CD4-positive, alpha-beta T cell (primary cell): ENCODE measurements around the gene EFR3B. TPM values are rescaled to one million over a fixed set of nuclear protein-coding genes. Genes with fewer than 3 reads are reported as not detected.

Source experiments
- ATAC-seq: fragments of 200-7000 bp; cut with Tn5 transposase; one replicate; pipeline ENCODE4 v1.10.0; 2022; ENCODE audit warnings: mild to moderate bottlenecking; ENCODE audit not compliant: poor library complexity
- CTCF ChIA-PET: fragments of 350-600 bp; sonication (Branson Sonifier 250); formaldehyde crosslinking; loops from one replicate; lab custom pipeline; 2021; ENCODE audit warnings: antibody characterized with exemption, inconsistent platforms; lab: Charles Lee
- POLR2A ChIA-PET: fragments of 350-600 bp; sonication (Branson Sonifier 250); formaldehyde crosslinking; loops from one replicate; lab custom pipeline; 2021; ENCODE audit warnings: antibody characterized with exemption, inconsistent platforms; lab: Charles Lee
- DNase-seq, 14 experiments: peaks; one replicate each; pipeline ENCODE4 v3.0.0-alpha.2; 2013 to 2020; ENCODE audit warnings: mixed read lengths in 2 of 14
- H3K27ac ChIP-seq, 2 donors: one replicate each; pipeline versions ENCODE4 v1.5.1 to v1.7.0; 2013; ENCODE audit warnings: low read length in 2 of 2, low read depth in 1 of 2, mild to moderate bottlenecking in 1 of 2
- H3K27me3 ChIP-seq, 2 experiments: 1 replicate in 1 of 2; 2 replicates in 1 of 2; pipeline versions ENCODE4 v1.6.1 to v1.7.0; 2013; ENCODE audit warnings: low read length in 2 of 2, control low read depth in 1 of 2, mild to moderate bottlenecking in 1 of 2, moderate library complexity in 1 of 2; ENCODE audit not compliant: insufficient read depth in 2 of 2, control insufficient read depth in 1 of 2
- H3K36me3 ChIP-seq: one replicate; pipeline ENCODE4 v1.6.1; 2013; ENCODE audit warnings: low read length, control low read depth; ENCODE audit not compliant: insufficient read depth
- H3K4me1 ChIP-seq: one replicate; pipeline ENCODE4 v1.6.1; 2013; ENCODE audit warnings: low read length, control low read depth; ENCODE audit not compliant: insufficient read depth
- H3K4me3 ChIP-seq: one replicate; pipeline ENCODE4 v1.5.1; 2013; ENCODE audit warnings: mild to moderate bottlenecking, low read length, moderate library complexity
- H3K9me3 ChIP-seq, 2 experiments: 1 replicate in 1 of 2; 2 replicates in 1 of 2; pipeline versions ENCODE4 v1.6.1 to v1.7.0; 2013; ENCODE audit warnings: low read length in 2 of 2, mild to moderate bottlenecking in 2 of 2, control low read depth in 1 of 2, moderate library complexity in 1 of 2; ENCODE audit not compliant: control insufficient read depth in 1 of 2, insufficient read depth in 1 of 2
- H3K27ac Mint-ChIP-seq: one replicate; pipeline ENCODE4 v1.8.0; 2020; ENCODE audit warnings: mixed read lengths
- H3K27me3 Mint-ChIP-seq: one replicate; pipeline ENCODE4 v1.8.0; 2021; ENCODE audit warnings: mixed read lengths
- H3K36me3 Mint-ChIP-seq: one replicate; pipeline ENCODE4 v1.8.0; 2021; ENCODE audit warnings: low read depth, mixed read lengths
- H3K4me1 Mint-ChIP-seq: one replicate; pipeline ENCODE4 v1.8.0; 2021; ENCODE audit warnings: low read depth, mixed read lengths
- H3K4me3 Mint-ChIP-seq: one replicate; pipeline ENCODE4 v1.8.0; 2020; ENCODE audit warnings: mild to moderate bottlenecking, mixed read lengths
- H3K9me3 Mint-ChIP-seq: one replicate; pipeline ENCODE4 v1.8.0; 2020; ENCODE audit warnings: mixed read lengths
- intact Hi-C, 2 experiments: fragments of 100-400 bp; cut with DNase I in 1 of 2; cut with micrococcal nuclease in 1 of 2; formaldehyde crosslinking; loops; one replicate each; pipeline versions ENCODE4 v1.15.1 to v1.9.0; 2023 to 2025; cut with DNase I, micrococcal nuclease
- total RNA-seq, 174 experiments: library from RNA in 2 of 174; stranded (reverse) in 2 of 174; gene quantifications; one replicate each; pipeline ENCODE4 v1.2.3 and lab custom pipeline; 2021 to 2026
- TF ChIP-seq, protein P1 (sequence below): fragments of 200-600 bp; IDR thresholded peaks from one replicate; pipeline ENCODE4 v1.8.0; 2022; ENCODE audit warnings: antibody characterized with exemption, mild to moderate bottlenecking

EFR3B gene
- total RNA-seq, 2 experiments from 2014 or later, result 0.11 TPM; not detected in 1

GRCh38 chr2:25187729-25188350 lies 146.0 kb downstream of the EFR3B start:
- Histone ChIP-seq H3K27ac (no peak overlapping the region), H3K27me3 (no peaks in the 10 kb centered on the region), H3K36me3 (no peaks in the 10 kb centered on the region), H3K4me3 (no peak overlapping the region), H3K4me1 (no peaks in the 10 kb centered on the region), H3K9me3 (no peaks in the 10 kb centered on the region)
- Mint-ChIP-seq H3K9me3 (no peaks in the 10 kb centered on the region), H3K27ac (no peak overlapping the region), H3K27me3 (peaks cover 5% of the 10 kb centered on the region), H3K36me3 (no peaks in the 10 kb centered on the region), H3K4me3 (no peak overlapping the region), H3K4me1 (no peaks in the 10 kb centered on the region)
- POLR2A ChIA-PET, result no interaction called here
- intact Hi-C loops, result no loop called here
- TF ChIP-seq, protein P1, sequence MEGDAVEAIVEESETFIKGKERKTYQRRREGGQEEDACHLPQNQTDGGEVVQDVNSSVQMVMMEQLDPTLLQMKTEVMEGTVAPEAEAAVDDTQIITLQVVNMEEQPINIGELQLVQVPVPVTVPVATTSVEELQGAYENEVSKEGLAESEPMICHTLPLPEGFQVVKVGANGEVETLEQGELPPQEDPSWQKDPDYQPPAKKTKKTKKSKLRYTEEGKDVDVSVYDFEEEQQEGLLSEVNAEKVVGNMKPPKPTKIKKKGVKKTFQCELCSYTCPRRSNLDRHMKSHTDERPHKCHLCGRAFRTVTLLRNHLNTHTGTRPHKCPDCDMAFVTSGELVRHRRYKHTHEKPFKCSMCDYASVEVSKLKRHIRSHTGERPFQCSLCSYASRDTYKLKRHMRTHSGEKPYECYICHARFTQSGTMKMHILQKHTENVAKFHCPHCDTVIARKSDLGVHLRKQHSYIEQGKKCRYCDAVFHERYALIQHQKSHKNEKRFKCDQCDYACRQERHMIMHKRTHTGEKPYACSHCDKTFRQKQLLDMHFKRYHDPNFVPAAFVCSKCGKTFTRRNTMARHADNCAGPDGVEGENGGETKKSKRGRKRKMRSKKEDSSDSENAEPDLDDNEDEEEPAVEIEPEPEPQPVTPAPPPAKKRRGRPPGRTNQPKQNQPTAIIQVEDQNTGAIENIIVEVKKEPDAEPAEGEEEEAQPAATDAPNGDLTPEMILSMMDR, result no peak
- ATAC-seq, result no peak
- DNase-seq, result no peak
- CTCF ChIA-PET, result no interaction called here

GRCh38 chr2:25188405-25188804 lies 146.5 kb downstream of the EFR3B start:
- ATAC-seq (no peak), DNase-seq (no peak)
- no peak overlapping the region for H3K4me3 ChIP-seq
- ChIA-PET CTCF (no interaction called here), POLR2A (no interaction called here)
- Mint-ChIP-seq H3K4me1 (no peaks in the 10 kb centered on the region), H3K36me3 (no peaks in the 10 kb centered on the region), H3K9me3 (no peaks in the 10 kb centered on the region), H3K4me3 (no peak overlapping the region), H3K27me3 (peaks cover 5% of the 10 kb centered on the region), H3K27ac (no peak overlapping the region)
- intact Hi-C loops, result no loop called here
- H3K9me3 ChIP-seq, result no peaks in the 10 kb centered on the region
- no peaks in the 10 kb centered on the region for H3K27me3 ChIP-seq
- no peak overlapping the region for H3K27ac ChIP-seq
- no peaks in the 10 kb centered on the region for H3K4me1 ChIP-seq
- no peaks in the 10 kb centered on the region for H3K36me3 ChIP-seq
- TF ChIP-seq, protein P1, result no peak

DNA sequence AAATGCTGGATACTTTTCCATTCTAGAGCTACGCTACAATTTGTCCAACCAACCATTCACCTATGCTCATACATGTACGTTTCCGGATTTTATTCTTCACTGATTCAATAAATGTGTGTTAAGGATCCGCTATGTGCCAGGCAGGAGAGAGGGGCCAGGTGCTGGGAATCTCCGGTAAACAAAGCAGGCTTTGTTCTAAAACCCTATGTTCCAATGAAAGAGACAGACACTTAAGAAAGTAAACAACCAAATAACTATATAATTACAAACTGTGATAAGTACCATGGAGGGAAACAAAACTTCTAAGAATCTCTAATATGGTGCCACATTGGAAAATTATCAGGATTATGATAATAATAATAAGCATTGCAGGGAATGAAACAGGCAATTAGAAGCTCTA lies 148.7 kb downstream of the EFR3B start:
- H3K36me3 Mint-ChIP-seq, result no peaks in the 10 kb centered on the region

More for the DNA sequence above, 148.7 kb downstream of the EFR3B start:
- no peaks in the 10 kb centered on the region for H3K27me3 ChIP-seq
- TF ChIP-seq, protein P1, result no peak
- CTCF ChIA-PET, result no interaction called here
- no peak overlapping the region for H3K4me3 ChIP-seq
- no peaks in the 10 kb centered on the region for H3K9me3 Mint-ChIP-seq
- H3K27ac ChIP-seq, result no peak overlapping the region
- POLR2A ChIA-PET, result no interaction called here
- ATAC-seq, result no peak
- no peak overlapping the region for H3K27ac Mint-ChIP-seq
- H3K36me3 ChIP-seq, result no peaks in the 10 kb centered on the region
- no peaks in the 10 kb centered on the region for H3K4me1 ChIP-seq
- H3K9me3 ChIP-seq, result no peaks in the 10 kb centered on the region
- H3K4me1 Mint-ChIP-seq, result no peaks in the 10 kb centered on the region
- intact Hi-C loops, result no loop called here
- no peak overlapping the region for H3K4me3 Mint-ChIP-seq
- no peaks in the 10 kb centered on the region for H3K27me3 Mint-ChIP-seq
- no peak for DNase-seq
